Natural killer cell (primary cell): Measurements from ENCODE around the gene INO80C. TPM values are rescaled to one million over a fixed set of nuclear protein-coding genes. Genes with fewer than 3 reads are reported as not detected.

Experiments used
- ATAC-seq, 3 donors: fragments of 150-1000 bp in 2 of 3; fragments of 200-7000 bp in 1 of 3; cut with Tn5 transposase; 1 replicate in 1 of 3; 2 replicates in 2 of 3; pipeline ENCODE4 v1.10.0; 2021; ENCODE audit warnings: mild to moderate bottlenecking in 2 of 3, moderate library complexity in 2 of 3
- DNase-seq, 2 donors: peaks; one replicate each; pipeline versions ENCODE4 v3.0.0 to v3.0.0-alpha.2; 2013 to 2021; ENCODE audit warnings: mixed read lengths in 1 of 2
- H3K27ac ChIP-seq: one replicate; pipeline ENCODE4 v1.5.1; 2013; ENCODE audit warnings: mild to moderate bottlenecking, low read length
- H3K27me3 ChIP-seq: one replicate; pipeline ENCODE4 v1.6.1; 2013; ENCODE audit warnings: low read length; ENCODE audit not compliant: control insufficient read depth, insufficient read depth
- H3K36me3 ChIP-seq: one replicate; pipeline ENCODE4 v1.6.1; 2013; ENCODE audit warnings: low read length; ENCODE audit not compliant: control insufficient read depth, insufficient read depth
- H3K4me1 ChIP-seq: one replicate; pipeline ENCODE4 v1.6.1; 2013; ENCODE audit warnings: low read length; ENCODE audit not compliant: control insufficient read depth, insufficient read depth
- H3K4me3 ChIP-seq: one replicate; pipeline ENCODE4 v1.5.1; 2013; ENCODE audit warnings: low read length
- H3K9me3 ChIP-seq: one replicate; pipeline ENCODE4 v1.6.1; 2013; ENCODE audit warnings: low read length; ENCODE audit not compliant: control insufficient read depth, insufficient read depth
- H3K27ac Mint-ChIP-seq, 2 donors: one replicate each; pipeline ENCODE4 v1.8.0; 2022; ENCODE audit warnings: mild to moderate bottlenecking in 2 of 2, mixed read lengths in 2 of 2, moderate library complexity in 1 of 2
- H3K27me3 Mint-ChIP-seq, 2 donors: one replicate each; pipeline ENCODE4 v1.8.0; 2022; ENCODE audit warnings: low read depth in 2 of 2, mixed read lengths in 2 of 2
- H3K36me3 Mint-ChIP-seq: one replicate; pipeline ENCODE4 v1.8.0; 2022; ENCODE audit warnings: mixed read lengths
- H3K4me1 Mint-ChIP-seq, 2 donors: one replicate each; pipeline ENCODE4 v1.8.0; 2022; ENCODE audit warnings: mixed read lengths in 2 of 2
- H3K4me3 Mint-ChIP-seq: one replicate; pipeline ENCODE4 v1.8.0; 2022; ENCODE audit warnings: mild to moderate bottlenecking, moderate library complexity, mixed read lengths
- H3K9me3 Mint-ChIP-seq, 2 donors: one replicate each; pipeline ENCODE4 v1.8.0; 2022; ENCODE audit warnings: mixed read lengths in 2 of 2
- CTCF ChIP-seq: fragments of 200-600 bp; IDR thresholded peaks from one replicate; pipeline ENCODE4 v1.8.0; 2022; ENCODE audit warnings: antibody characterized with exemption
- WGBS: methylation state at CpG from one replicate; pipeline ENCODE4 v1.1.7; 2013; ENCODE audit warnings: missing lambda C conversion rate; ENCODE audit not compliant: insufficient coverage; 5-methylcytosine and 5-hydroxymethylcytosine counted together
- intact Hi-C: fragments of 100-400 bp; cut with micrococcal nuclease; formaldehyde crosslinking; loops from one replicate; pipeline ENCODE4 v1.14.2; 2022
- total RNA-seq, 4 donors: library from RNA; stranded (reverse); fragments of 120-200 nt in 1 of 4; gene quantifications; one replicate each; pipeline versions ENCODE4 v1.2.3 to v1.2.4, GENCODE V29; 2013 to 2022

INO80C gene
- total RNA-seq, 3 donors from 2014 or later (not counting 1 experiment from before 2014, with no cell fraction given) = 17.6 to 19.5 (median 19.2) TPM

- Mint-ChIP-seq H3K27me3 (peaks cover 4 to 23% of the 10 kb centered on the region in 2 donors), H3K9me3 (peaks cover 0 to 2% of the 10 kb centered on the region in 2 donors), H3K36me3 (no peaks in the 10 kb centered on the region), H3K27ac (no peak overlapping the region), H3K4me1 (no peaks in the 10 kb centered on the region), H3K4me3 (no peak overlapping the region)
- ATAC-seq (peak in 1 of 3 donors; percentile 24), DNase-seq (no peak)
- Histone ChIP-seq H3K9me3 (no peaks in the 10 kb centered on the region), H3K27ac (no peak overlapping the region), H3K4me1 (no peaks in the 10 kb centered on the region), H3K4me3 (no peak overlapping the region), H3K36me3 (no peaks in the 10 kb centered on the region), H3K27me3 (no peaks in the 10 kb centered on the region)
- TF ChIP-seq CTCF = no peak
- 81% methylated on average over 3 of the region's 3 CpGs for whole genome bisulfite sequencing
- intact Hi-C loops = no loop called here
Measured at GRCh38 chr18:35422237-35422636, 75.5 kb downstream of the INO80C start.

GRCh38 chr18:35418610-35419009, 79.2 kb downstream of the INO80C start:
- no peak overlapping the region for H3K4me3 ChIP-seq
- H3K4me1 ChIP-seq = no peaks in the 10 kb centered on the region
- TF ChIP-seq CTCF = no peak
- intact Hi-C loops = no loop called here
- WGBS = 92% methylated on average over 3 of the region's 4 CpGs
- H3K27me3 ChIP-seq = no peaks in the 10 kb centered on the region
- no peak for ATAC-seq
- no peak for DNase-seq
- H3K27ac ChIP-seq = no peak overlapping the region
- Mint-ChIP-seq H3K27me3 (peaks cover 16 to 26% of the 10 kb centered on the region in 2 donors), H3K36me3 (no peaks in the 10 kb centered on the region), H3K4me3 (no peak overlapping the region), H3K9me3 (peaks cover 2% of the 10 kb centered on the region in 2 donors), H3K27ac (no peak overlapping the region), H3K4me1 (peaks cover 0 to 8% of the 10 kb centered on the region in 2 donors)
- no peaks in the 10 kb centered on the region for H3K36me3 ChIP-seq
- no peaks in the 10 kb centered on the region for H3K9me3 ChIP-seq

Other genes starting within 250 kb of the INO80C start
- gene ZSCAN30, start 207.7 kb downstream of the INO80C start, total RNA-seq = 10 to 100 TPM; 15.4 to 21.0 (median 16.4) TPM
- gene ZNF24, start 153.5 kb downstream of the INO80C start, total RNA-seq = 10 to 100 TPM; 50.4 to 63.9 (median 58.2) TPM
- gene ZNF396, start 120.6 kb downstream of the INO80C start, total RNA-seq = 1 to 10 TPM; 1.2 to 1.7 (median 1.2) TPM
- gene GALNT1, start 83.8 kb upstream of the INO80C start, total RNA-seq = 10 to 100 TPM; 49.2 to 57.1 (median 50.0) TPM